ENCODE results near the gene KCNK15.

The KCNK15 gene

GRCh38 chr20:44721785-44722054 is 23.9 kb upstream of the KCNK15 start:
- no peak overlapping the region for H3K4me3 ChIP-seq (ENCODE audit: low read depth, low read length)
- TF ChIP-seq CTCF (IDR thresholded peaks at IDR 0.05; ENCODE audit: low read depth, low read length, missing control alignments) = no peak
- no peak for DNase-seq (ENCODE audit: low read depth)
- in situ Hi-C loops (cut with HindIII; ENCODE audit: low sequenced_read_pairs) = no loop called here

- DNase-seq (ENCODE audit: low read depth) = no peak
- no peak overlapping the region for H3K4me3 ChIP-seq (ENCODE audit: low read depth, low read length)
- no peak for TF ChIP-seq CTCF (IDR thresholded peaks at IDR 0.05; ENCODE audit: low read depth, low read length, missing control alignments)
- in situ Hi-C loops (cut with HindIII; ENCODE audit: low sequenced_read_pairs) = no loop called here
These were observed 22.7 kb upstream of the KCNK15 start for GRCh38 chr20:44722990-44723389.

GRCh38 chr20:44723391-44723790 is 22.3 kb upstream of the KCNK15 start:
- no peak for DNase-seq (ENCODE audit: low read depth)
- TF ChIP-seq CTCF (IDR thresholded peaks at IDR 0.05; ENCODE audit: low read depth, low read length, missing control alignments) = no peak
- in situ Hi-C loops (cut with HindIII; ENCODE audit: low sequenced_read_pairs) = no loop called here
- H3K4me3 ChIP-seq (ENCODE audit: low read depth, low read length) = no peak overlapping the region

GRCh38 chr20:44723798-44724362 is 21.8 kb upstream of the KCNK15 start:
- no peak for DNase-seq (ENCODE audit: low read depth)
- in situ Hi-C loops (cut with HindIII; ENCODE audit: low sequenced_read_pairs) = no loop called here
- H3K4me3 ChIP-seq (ENCODE audit: low read depth, low read length) = no peak overlapping the region
- no peak for TF ChIP-seq CTCF (IDR thresholded peaks at IDR 0.05; ENCODE audit: low read depth, low read length, missing control alignments)

GRCh38 chr20:44724423-44725091 is 21.1 kb upstream of the KCNK15 start:
- DNase-seq (ENCODE audit: low read depth) = no peak
- no peak for TF ChIP-seq CTCF (IDR thresholded peaks at IDR 0.05; ENCODE audit: low read depth, low read length, missing control alignments)
- in situ Hi-C loops (cut with HindIII; ENCODE audit: low sequenced_read_pairs) = no loop called here
- H3K4me3 ChIP-seq (ENCODE audit: low read depth, low read length) = no peak overlapping the region

- no peak for TF ChIP-seq CTCF (IDR thresholded peaks at IDR 0.05; ENCODE audit: low read depth, low read length, missing control alignments)
- H3K4me3 ChIP-seq (ENCODE audit: low read depth, low read length) = no peak overlapping the region
- no peak for DNase-seq (ENCODE audit: low read depth)
- in situ Hi-C loops (cut with HindIII; ENCODE audit: low sequenced_read_pairs) = no loop called here
These were observed 19.8 kb upstream of the KCNK15 start for GRCh38 chr20:44725837-44726236.
